WTC11 (cell line): ENCODE measurements around the gene DLGAP4.

Experiments
- CBFB ChIP-seq: sonication (generic); formaldehyde crosslinking; IDR thresholded peaks from 2 replicates; pipeline ENCODE4 v1.8.1; 2022; ENCODE audit warnings: mild to moderate bottlenecking, low read depth, missing genetic modification reagents
- FOXK1 ChIP-seq: sonication (generic); formaldehyde crosslinking; IDR thresholded peaks from 2 replicates; pipeline ENCODE4 v1.8.0; 2022; ENCODE audit warnings: mild to moderate bottlenecking, moderate library complexity, missing genetic modification reagents
- NFYB ChIP-seq: sonication (generic); formaldehyde crosslinking; conservative IDR thresholded peaks from 2 replicates; pipeline ENCODE4 v1.8.0; 2022; ENCODE audit warnings: low read depth, missing genetic modification reagents
- NR3C1 ChIP-seq: sonication (generic); formaldehyde crosslinking; conservative IDR thresholded peaks from 2 replicates; pipeline ENCODE4 v1.8.1; 2023; ENCODE audit warnings: low read depth, mild to moderate bottlenecking, missing genetic modification reagents
- TF ChIP-seq, protein P1 (sequence below): fragments of 200-600 bp; IDR thresholded peaks from 2 replicates; pipeline ENCODE4 v1.8.0; 2022; ENCODE audit warnings: antibody characterized with exemption
- TF ChIP-seq, protein P2 (sequence below): sonication (generic); formaldehyde crosslinking; IDR thresholded peaks from 2 replicates; pipeline ENCODE4 v1.8.1; 2022; ENCODE audit warnings: mild to moderate bottlenecking, moderate library complexity, missing genetic modification reagents
- TF ChIP-seq, protein P3 (sequence below): sonication (generic); formaldehyde crosslinking; IDR thresholded peaks from 2 replicates; pipeline ENCODE4 v1.8.1; 2022; ENCODE audit warnings: missing genetic modification reagents, borderline replicate concordance
- TF ChIP-seq, protein P4 (sequence below): sonication (generic); formaldehyde crosslinking; IDR thresholded peaks from 2 replicates; pipeline ENCODE4 v1.8.1; 2022; ENCODE audit warnings: mild to moderate bottlenecking, missing genetic modification reagents, moderate library complexity, borderline replicate concordance
- TF ChIP-seq, protein P5 (sequence below): fragments of 250-450 bp; sonication (Bioruptor Pico); IDR thresholded peaks from 2 replicates; pipeline ENCODE4 v1.8.0; 2021; ENCODE audit warnings: mild to moderate bottlenecking
- TF ChIP-seq, protein P6 (sequence below): sonication (generic); formaldehyde crosslinking; IDR thresholded peaks from 2 replicates; pipeline ENCODE4 v1.8.1; 2023; ENCODE audit warnings: mild to moderate bottlenecking, missing genetic modification reagents

DNA sequence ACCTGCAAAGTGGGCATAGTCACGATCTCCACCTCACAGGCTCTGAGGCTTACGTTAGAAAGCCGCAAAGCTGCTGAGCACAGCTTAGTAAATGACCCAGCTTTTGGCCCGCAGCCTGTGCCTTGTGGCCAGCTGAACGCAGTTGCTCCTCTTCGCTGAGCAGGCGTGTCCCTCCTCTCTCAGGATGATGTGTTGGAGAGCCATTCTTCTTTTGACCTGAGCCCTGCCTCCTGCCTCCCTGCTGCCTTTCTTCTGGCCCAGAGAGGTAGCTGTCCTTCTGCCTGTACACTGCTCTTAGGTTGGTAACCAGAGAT, 187.6 kb downstream of the DLGAP4 start:
- no peak for TF ChIP-seq CBFB (CRISPR knock-in tag)
- TF ChIP-seq, protein P1, sequence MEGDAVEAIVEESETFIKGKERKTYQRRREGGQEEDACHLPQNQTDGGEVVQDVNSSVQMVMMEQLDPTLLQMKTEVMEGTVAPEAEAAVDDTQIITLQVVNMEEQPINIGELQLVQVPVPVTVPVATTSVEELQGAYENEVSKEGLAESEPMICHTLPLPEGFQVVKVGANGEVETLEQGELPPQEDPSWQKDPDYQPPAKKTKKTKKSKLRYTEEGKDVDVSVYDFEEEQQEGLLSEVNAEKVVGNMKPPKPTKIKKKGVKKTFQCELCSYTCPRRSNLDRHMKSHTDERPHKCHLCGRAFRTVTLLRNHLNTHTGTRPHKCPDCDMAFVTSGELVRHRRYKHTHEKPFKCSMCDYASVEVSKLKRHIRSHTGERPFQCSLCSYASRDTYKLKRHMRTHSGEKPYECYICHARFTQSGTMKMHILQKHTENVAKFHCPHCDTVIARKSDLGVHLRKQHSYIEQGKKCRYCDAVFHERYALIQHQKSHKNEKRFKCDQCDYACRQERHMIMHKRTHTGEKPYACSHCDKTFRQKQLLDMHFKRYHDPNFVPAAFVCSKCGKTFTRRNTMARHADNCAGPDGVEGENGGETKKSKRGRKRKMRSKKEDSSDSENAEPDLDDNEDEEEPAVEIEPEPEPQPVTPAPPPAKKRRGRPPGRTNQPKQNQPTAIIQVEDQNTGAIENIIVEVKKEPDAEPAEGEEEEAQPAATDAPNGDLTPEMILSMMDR: no peak
- TF ChIP-seq FOXK1: no peak
- TF ChIP-seq, protein P2, sequence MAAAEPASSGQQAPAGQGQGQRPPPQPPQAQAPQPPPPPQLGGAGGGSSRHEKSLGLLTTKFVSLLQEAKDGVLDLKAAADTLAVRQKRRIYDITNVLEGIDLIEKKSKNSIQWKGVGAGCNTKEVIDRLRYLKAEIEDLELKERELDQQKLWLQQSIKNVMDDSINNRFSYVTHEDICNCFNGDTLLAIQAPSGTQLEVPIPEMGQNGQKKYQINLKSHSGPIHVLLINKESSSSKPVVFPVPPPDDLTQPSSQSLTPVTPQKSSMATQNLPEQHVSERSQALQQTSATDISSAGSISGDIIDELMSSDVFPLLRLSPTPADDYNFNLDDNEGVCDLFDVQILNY (CRISPR knock-in tag): no peak
- TF ChIP-seq, protein P3, sequence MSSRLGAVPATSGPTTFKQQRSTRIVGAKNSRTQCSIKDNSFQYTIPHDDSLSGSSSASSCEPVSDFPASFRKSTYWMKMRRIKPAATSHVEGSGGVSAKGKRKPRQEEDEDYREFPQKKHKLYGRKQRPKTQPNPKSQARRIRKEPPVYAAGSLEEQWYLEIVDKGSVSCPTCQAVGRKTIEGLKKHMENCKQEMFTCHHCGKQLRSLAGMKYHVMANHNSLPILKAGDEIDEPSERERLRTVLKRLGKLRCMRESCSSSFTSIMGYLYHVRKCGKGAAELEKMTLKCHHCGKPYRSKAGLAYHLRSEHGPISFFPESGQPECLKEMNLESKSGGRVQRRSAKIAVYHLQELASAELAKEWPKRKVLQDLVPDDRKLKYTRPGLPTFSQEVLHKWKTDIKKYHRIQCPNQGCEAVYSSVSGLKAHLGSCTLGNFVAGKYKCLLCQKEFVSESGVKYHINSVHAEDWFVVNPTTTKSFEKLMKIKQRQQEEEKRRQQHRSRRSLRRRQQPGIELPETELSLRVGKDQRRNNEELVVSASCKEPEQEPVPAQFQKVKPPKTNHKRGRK (CRISPR knock-in tag): no peak
- TF ChIP-seq, protein P4, sequence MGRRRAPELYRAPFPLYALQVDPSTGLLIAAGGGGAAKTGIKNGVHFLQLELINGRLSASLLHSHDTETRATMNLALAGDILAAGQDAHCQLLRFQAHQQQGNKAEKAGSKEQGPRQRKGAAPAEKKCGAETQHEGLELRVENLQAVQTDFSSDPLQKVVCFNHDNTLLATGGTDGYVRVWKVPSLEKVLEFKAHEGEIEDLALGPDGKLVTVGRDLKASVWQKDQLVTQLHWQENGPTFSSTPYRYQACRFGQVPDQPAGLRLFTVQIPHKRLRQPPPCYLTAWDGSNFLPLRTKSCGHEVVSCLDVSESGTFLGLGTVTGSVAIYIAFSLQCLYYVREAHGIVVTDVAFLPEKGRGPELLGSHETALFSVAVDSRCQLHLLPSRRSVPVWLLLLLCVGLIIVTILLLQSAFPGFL (CRISPR knock-in tag): no peak
- TF ChIP-seq, protein P5, sequence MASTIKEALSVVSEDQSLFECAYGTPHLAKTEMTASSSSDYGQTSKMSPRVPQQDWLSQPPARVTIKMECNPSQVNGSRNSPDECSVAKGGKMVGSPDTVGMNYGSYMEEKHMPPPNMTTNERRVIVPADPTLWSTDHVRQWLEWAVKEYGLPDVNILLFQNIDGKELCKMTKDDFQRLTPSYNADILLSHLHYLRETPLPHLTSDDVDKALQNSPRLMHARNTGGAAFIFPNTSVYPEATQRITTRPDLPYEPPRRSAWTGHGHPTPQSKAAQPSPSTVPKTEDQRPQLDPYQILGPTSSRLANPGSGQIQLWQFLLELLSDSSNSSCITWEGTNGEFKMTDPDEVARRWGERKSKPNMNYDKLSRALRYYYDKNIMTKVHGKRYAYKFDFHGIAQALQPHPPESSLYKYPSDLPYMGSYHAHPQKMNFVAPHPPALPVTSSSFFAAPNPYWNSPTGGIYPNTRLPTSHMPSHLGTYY (CRISPR knock-in tag): no peak
- no peak for TF ChIP-seq NFYB (CRISPR knock-in tag)
- TF ChIP-seq NR3C1 (CRISPR knock-in tag): no peak
- TF ChIP-seq, protein P6, sequence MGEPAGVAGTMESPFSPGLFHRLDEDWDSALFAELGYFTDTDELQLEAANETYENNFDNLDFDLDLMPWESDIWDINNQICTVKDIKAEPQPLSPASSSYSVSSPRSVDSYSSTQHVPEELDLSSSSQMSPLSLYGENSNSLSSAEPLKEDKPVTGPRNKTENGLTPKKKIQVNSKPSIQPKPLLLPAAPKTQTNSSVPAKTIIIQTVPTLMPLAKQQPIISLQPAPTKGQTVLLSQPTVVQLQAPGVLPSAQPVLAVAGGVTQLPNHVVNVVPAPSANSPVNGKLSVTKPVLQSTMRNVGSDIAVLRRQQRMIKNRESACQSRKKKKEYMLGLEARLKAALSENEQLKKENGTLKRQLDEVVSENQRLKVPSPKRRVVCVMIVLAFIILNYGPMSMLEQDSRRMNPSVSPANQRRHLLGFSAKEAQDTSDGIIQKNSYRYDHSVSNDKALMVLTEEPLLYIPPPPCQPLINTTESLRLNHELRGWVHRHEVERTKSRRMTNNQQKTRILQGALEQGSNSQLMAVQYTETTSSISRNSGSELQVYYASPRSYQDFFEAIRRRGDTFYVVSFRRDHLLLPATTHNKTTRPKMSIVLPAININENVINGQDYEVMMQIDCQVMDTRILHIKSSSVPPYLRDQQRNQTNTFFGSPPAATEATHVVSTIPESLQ: no peak
